ENCODE measurements around the gene MYO3B. TPM values are rescaled to one million over a fixed set of nuclear protein-coding genes. Genes with fewer than 3 reads are reported as not detected.

The MYO3B gene
- total and polyA plus RNA-seq, 2 of the 8 experiments (the other 6 are each of a cell fraction or from before 2014, with no cell fraction given) = 0.17 to 0.19 TPM

DNA sequence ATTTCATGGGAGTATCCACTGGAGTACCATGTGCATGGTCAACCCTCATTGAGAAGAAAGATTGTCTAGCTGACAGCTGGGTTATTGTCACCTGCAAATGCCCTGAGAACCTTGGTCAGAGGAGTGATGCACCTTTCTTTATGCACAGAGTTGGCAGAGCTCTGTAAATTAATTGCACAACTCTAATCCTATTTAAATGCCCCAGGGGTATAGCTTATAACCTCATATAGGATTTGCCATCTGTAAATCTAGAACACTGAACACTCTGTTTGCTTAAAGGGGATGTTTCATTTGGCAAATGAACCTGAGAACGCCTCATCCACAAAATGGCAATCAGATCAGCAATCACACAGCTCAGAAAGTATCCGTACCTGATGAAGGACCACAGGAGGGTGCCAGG, 465.4 kb downstream of the MYO3B start (continued):
- TF ChIP-seq, protein P1, sequence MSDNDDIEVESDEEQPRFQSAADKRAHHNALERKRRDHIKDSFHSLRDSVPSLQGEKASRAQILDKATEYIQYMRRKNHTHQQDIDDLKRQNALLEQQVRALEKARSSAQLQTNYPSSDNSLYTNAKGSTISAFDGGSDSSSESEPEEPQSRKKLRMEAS (IDR thresholded peaks at IDR 0.05) = no peak
- TF ChIP-seq CBX5 (IDR thresholded peaks at IDR 0.05; ENCODE audit: low read depth, low read length) (no peak), CHD2 (IDR thresholded peaks at IDR 0.05; ENCODE audit: low read length) (no peak)
